ENCODE data around the gene SPRR2B. TPM values are rescaled to one million over a fixed set of nuclear protein-coding genes. Genes with fewer than 3 reads are reported as not detected.
"Not testable (repeated sequence)": the region's sequence is repeated elsewhere in the genome, so short reads cannot be mapped to it uniquely, and the experiment has no call there.

SPRR2B gene
- total and polyA plus RNA-seq, 2 of the 13 experiments (the other 11 are each of a cell fraction or from before 2014, with no cell fraction given) = not detected

GRCh38 chr1:153113416-153113815, 42.0 kb upstream of the SPRR2B start, which contains the start of gene SPRR2F:
Gene SPRR2F, minus strand, starts transcription at chr1:153113516. Its CDS starts 783 bp downstream, at chr1:153112733.
- no peak for DNase-seq (ENCODE audit: low spot score)
- POLR2A ChIA-PET = no interaction called here

GRCh38 chr1:153112454-153112853, 41.0 kb upstream of the SPRR2B start:
- H3K9me3 ChIP-seq (ENCODE audit: low read length); H3K79me2 ChIP-seq (ENCODE audit: insufficient read depth, low read length); BruUV-seq (replicated peaks); in situ Hi-C loops (cut with HindIII; ENCODE audit: extremely low pct_ligation_motif_present, low pct_unique_long_range_greater_than_20kb); H3K4me1 ChIP-seq (ENCODE audit: insufficient read depth, low read length); H3K9ac ChIP-seq (ENCODE audit: insufficient read depth, low read depth, low read length); FAIRE-seq; H3K4me2 ChIP-seq (ENCODE audit: low read depth, low read length); H3K27ac ChIP-seq (ENCODE audit: extremely low read length, insufficient read depth, low read length); ATAC-seq; H4K20me1 ChIP-seq (ENCODE audit: insufficient read depth, low read length); POLR2A ChIA-PET; H3K36me3 ChIP-seq (replicated peaks in 1 of 2; ENCODE audit: control insufficient read depth in 1 of 2, insufficient read depth in 2 of 2, low read length in 2 of 2); intact Hi-C loops (cut with micrococcal nuclease; ENCODE audit: unreplicated experiment); H2AFZ ChIP-seq (ENCODE audit: low read length); H3K4me3 ChIP-seq (replicated peaks in 1 of 3; ENCODE audit: insufficient read depth in 1 of 3, low read depth in 2 of 3, low read length in 3 of 3); DNase-seq (ENCODE audit: low spot score); CTCF ChIA-PET (ENCODE audit: low intra/inter-chr PET ratio, low total read pairs); H3K27me3 ChIP-seq (ENCODE audit: control insufficient read depth in 1 of 2, insufficient read depth in 2 of 2, low read length in 2 of 2): not testable (repeated sequence)
- WGBS (ENCODE audit: low lambda C conversion rate) = 0% methylated on average over 1 of the region's 5 CpGs

More at GRCh38 chr1:153113416-153113815, 42.0 kb upstream of the SPRR2B start, which contains the start of gene SPRR2F:
- BruUV-seq (replicated peaks) = no TSS peak
- CTCF ChIA-PET (ENCODE audit: low intra/inter-chr PET ratio, low total read pairs) = no interaction called here
- in situ Hi-C loops (cut with HindIII; ENCODE audit: extremely low pct_ligation_motif_present, low pct_unique_long_range_greater_than_20kb) = no loop called here
- Histone ChIP-seq H3K79me2 (ENCODE audit: insufficient read depth, low read length) (no peaks in the 10 kb centered on the region), H4K20me1 (ENCODE audit: insufficient read depth, low read length) (no peaks in the 10 kb centered on the region), H3K27me3 (ENCODE audit: control insufficient read depth in 1 of 2, insufficient read depth in 2 of 2, low read length in 2 of 2) (no peaks in the 10 kb centered on the region), H3K4me3 (replicated peaks in 1 of 3; ENCODE audit: insufficient read depth in 1 of 3, low read depth in 2 of 3, low read length in 3 of 3) (no peak within 1 kb of the TSS), H3K4me1 (ENCODE audit: insufficient read depth, low read length) (no peaks in the 10 kb centered on the region), H3K9me3 (ENCODE audit: low read length) (no peaks in the 10 kb centered on the region), H3K36me3 (replicated peaks in 1 of 2; ENCODE audit: control insufficient read depth in 1 of 2, insufficient read depth in 2 of 2, low read length in 2 of 2) (no peaks in the 10 kb centered on the region), H3K9ac (ENCODE audit: insufficient read depth, low read depth, low read length) (no peak within 1 kb of the TSS), H3K4me2 (ENCODE audit: low read depth, low read length) (no peak within 1 kb of the TSS), H3K27ac (ENCODE audit: extremely low read length, insufficient read depth, low read length) (no peak within 1 kb of the TSS), H2AFZ (ENCODE audit: low read length) (no peak within 1 kb of the TSS)
- intact Hi-C loops (cut with micrococcal nuclease; ENCODE audit: unreplicated experiment) = no loop called here
- WGBS (ENCODE audit: low lambda C conversion rate) = 4% methylated on average over 3 of the region's 3 CpGs
- FAIRE-seq (no peak), ATAC-seq (no peak)
- TF ChIP-seq NFAT5 (CRISPR knock-in tag; IDR thresholded peaks at IDR 0.05) (no peak), ISX (CRISPR knock-in tag; conservative IDR thresholded peaks at IDR 0.05) (no peak)

All from HepG2 (cell line).